Right lobe of liver (tissue), 6 donors: ENCODE measurements around the gene AP3D1. TPM values are rescaled to one million over a fixed set of nuclear protein-coding genes. Genes with fewer than 3 reads are reported as not detected.
A peak's percentile ranks its signal among the peaks of the same experiment; 100 is the strongest.

Source experiments
- ATAC-seq, 4 donors: fragments of 200-7000 bp; cut with Tn5 transposase; one replicate each; pipeline ENCODE4 v1.9.1; 2020; ENCODE audit warnings: mild to moderate bottlenecking in 4 of 4, moderate library complexity in 4 of 4
- DNase-seq, 3 donors: peaks; one replicate each; pipeline ENCODE4 v3.0.0-alpha.2; 2020
- H3K27ac ChIP-seq, 3 donors: fragments of 200-600 bp; one replicate each; pipeline ENCODE4 v1.8.0; 2022
- H3K27me3 ChIP-seq, 2 donors: fragments of 200-600 bp; one replicate each; pipeline ENCODE4 v1.8.0; 2022
- H3K36me3 ChIP-seq, 4 donors: fragments of 200-600 bp; sonication (generic) in 1 of 4; one replicate each; pipeline versions ENCODE4 v1.5.1 to v1.8.0; 2017 to 2022; ENCODE audit warnings: control low read depth in 1 of 4
- H3K4me1 ChIP-seq, 4 donors: fragments of 200-600 bp; sonication (generic) in 1 of 4; one replicate each; pipeline versions ENCODE4 v1.5.1 to v1.8.0; 2017 to 2022; ENCODE audit warnings: control low read depth in 1 of 4
- H3K4me3 ChIP-seq, 3 donors: fragments of 200-600 bp; one replicate each; pipeline ENCODE4 v1.8.0; 2022
- H3K9me3 ChIP-seq, 4 donors: fragments of 200-600 bp; sonication (generic) in 1 of 4; one replicate each; pipeline versions ENCODE4 v1.5.1 to v1.8.0; 2017 to 2022; ENCODE audit warnings: control low read depth in 1 of 4
- CTCF ChIP-seq, 4 donors: fragments of 200-600 bp in 3 of 4; fragments of 450-650 bp in 1 of 4; IDR thresholded peaks; one replicate each; pipeline versions ENCODE4 v1.5.1 to v1.8.0; 2016 to 2022; ENCODE audit warnings: antibody characterized with exemption in 4 of 4, mild to moderate bottlenecking in 2 of 4
- POLR2A ChIP-seq: fragments of 450-650 bp; IDR thresholded peaks from one replicate; pipeline ENCODE4 v1.6.1; 2017; ENCODE audit warnings: antibody characterized with exemption, mild to moderate bottlenecking
- WGBS: methylation state at CpG from one replicate; pipeline ENCODE4 v1.1.6; 2018; ENCODE audit warnings: low coverage, low lambda C conversion rate; ENCODE audit not compliant: insufficient coverage; ENCODE audit errors: missing lambda C conversion rate; 5-methylcytosine and 5-hydroxymethylcytosine counted together
- intact Hi-C, 2 donors: fragments of 100-400 bp; cut with DNase I; formaldehyde crosslinking; loops; one replicate each; pipeline versions ENCODE4 v1.11.2 to v1.14.1; 2022
- total RNA-seq, 6 experiments: library from RNA; depleted of rRNA in 2 of 6; stranded (reverse); fragments of >200 nt in 2 of 6; fragmentation: NEBNext Ultra II Directional in 3 of 6; extraction: Animal tissue kit (Norgen Biotek cat#: 25700) in 3 of 6; gene quantifications; one replicate each; pipeline versions ENCODE4 v1.1.0 to v1.2.4, GENCODE V29; 2016 to 2023
- donor health status: DM: no; HTN: yes; CAD: no.
- donor health status: DM: no; HTN: no; CAD: no.
- donor health status: DM: no; HTN: no; CAD: no.
- donor health status: DM: no; HTN: yes; CAD: no.
- donor health status: DM: no; HTN: yes; CAD: no.

AP3D1 gene
- total RNA-seq, 6 experiments from 2014 or later = 55.5 to 99.0 (median 65.5) TPM

- peak; percentile 35 to 77 (median 68) for ATAC-seq
- intact Hi-C loops = loop anchor here in 1 of 2 donors (5.0 kb wide), 1 partner anchor 58 kb away; no protein-coding TSS in a partner anchor
Measured at GRCh38 chr19:2173767-2174577, 22.6 kb upstream of the AP3D1 start.

GRCh38 chr19:2173388-2173766, 22.0 kb upstream of the AP3D1 start:
- TF ChIP-seq CTCF (IDR thresholded peaks at IDR 0.05) = no peak
- TF ChIP-seq POLR2A = no peak
- ATAC-seq = no peak
- Histone ChIP-seq H3K4me1 (peaks cover 2 to 53% (median 26%) of the 10 kb centered on the region in 4 donors), H3K9me3 (no peaks in the 10 kb centered on the region), H3K36me3 (no peaks in the 10 kb centered on the region), H3K4me3 (no peak overlapping the region), H3K27ac (peak overlapping the region; percentile 2 to 80 (median 23)), H3K27me3 (no peaks in the 10 kb centered on the region)
- no peak for DNase-seq
- intact Hi-C loops = loop anchor here in 1 of 2 donors (5.0 kb wide), 1 partner anchor 59 kb away; no protein-coding TSS in a partner anchor
- WGBS = 94% methylated on average over 11 of the region's 21 CpGs

More at GRCh38 chr19:2173767-2174577, 22.6 kb upstream of the AP3D1 start:
- H3K27ac ChIP-seq = peak overlapping the region; percentile 2 to 80 (median 23)
- H3K4me3 ChIP-seq = no peak overlapping the region
- WGBS = 38% methylated on average over 12 of the region's 18 CpGs
- peaks cover 2 to 50% (median 23%) of the 10 kb centered on the region in 4 donors for H3K4me1 ChIP-seq
- H3K9me3 ChIP-seq = no peaks in the 10 kb centered on the region
- H3K36me3 ChIP-seq = no peaks in the 10 kb centered on the region
- TF ChIP-seq POLR2A (no peak), CTCF (IDR thresholded peaks at IDR 0.05) (no peak)
- DNase-seq = peak in 2 of 3 donors; percentile 72 to 74
- H3K27me3 ChIP-seq = no peaks in the 10 kb centered on the region

- Histone ChIP-seq H3K27ac (peak overlapping the region in 2 of 3 donors; percentile 18 to 34), H3K4me3 (no peak overlapping the region), H3K9me3 (no peaks in the 10 kb centered on the region), H3K27me3 (no peaks in the 10 kb centered on the region), H3K4me1 (peaks cover 2 to 72% (median 37%) of the 10 kb centered on the region in 4 donors), H3K36me3 (no peaks in the 10 kb centered on the region)
- 18% methylated on average over 4 of the region's 27 CpGs for WGBS
- ATAC-seq (peak in 1 of 4 donors; percentile 1), DNase-seq (no peak)
- intact Hi-C loops = loop anchor here in 1 of 2 donors (5.0 kb wide), 1 partner anchor 61 kb away; no protein-coding TSS in a partner anchor
- TF ChIP-seq CTCF (IDR thresholded peaks at IDR 0.05) (peak in 1 of 4 donors; percentile 9), POLR2A (no peak)
Measured at GRCh38 chr19:2171349-2172145, 20.2 kb upstream of the AP3D1 start.

- TF ChIP-seq CTCF (IDR thresholded peaks at IDR 0.05) (no peak), POLR2A (no peak)
- ATAC-seq (no peak), DNase-seq (no peak)
- Histone ChIP-seq H3K9me3 (no peaks in the 10 kb centered on the region), H3K4me3 (no peak overlapping the region), H3K36me3 (no peaks in the 10 kb centered on the region), H3K27ac (peak overlapping the region in 2 of 3 donors; percentile 18 to 34), H3K27me3 (no peaks in the 10 kb centered on the region), H3K4me1 (peaks cover 2 to 77% (median 41%) of the 10 kb centered on the region in 4 donors)
- WGBS = 85% methylated on average over 3 of the region's 5 CpGs
- intact Hi-C loops = loop anchor here in 1 of 2 donors (5.0 kb wide), 1 partner anchor 61 kb away; no protein-coding TSS in a partner anchor
Measured at GRCh38 chr19:2170987-2171348, 19.6 kb upstream of the AP3D1 start.
